ENCODE results near the gene PBX3.

The PBX3 gene

GRCh38 chr9:125747053-125747764 lies at the start of gene PBX3:
TSS of gene PBX3 (plus strand) at chr9:125747373.
- DNase-seq: peak; percentile 45

DNA sequence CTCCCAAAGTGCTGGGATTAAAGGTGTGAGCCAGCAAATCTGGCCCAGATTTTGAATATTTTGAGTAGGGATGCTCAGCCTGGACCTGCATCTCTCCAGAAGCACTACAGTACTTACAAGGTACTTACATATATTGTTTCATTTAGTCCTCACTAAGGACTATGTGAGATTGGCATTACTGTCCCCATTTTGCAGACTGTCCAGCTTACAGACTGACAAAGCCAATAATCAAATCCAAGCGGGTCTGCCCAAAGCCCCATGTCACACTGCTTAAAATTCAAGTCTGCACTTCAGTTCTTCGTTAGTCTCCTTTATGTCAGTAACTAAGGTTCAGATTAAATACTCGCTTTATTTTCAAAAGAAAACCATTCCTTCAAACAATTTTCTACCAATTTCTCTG lies 47.3 kb upstream of the PBX3 start:
- no peak for DNase-seq

DNA sequence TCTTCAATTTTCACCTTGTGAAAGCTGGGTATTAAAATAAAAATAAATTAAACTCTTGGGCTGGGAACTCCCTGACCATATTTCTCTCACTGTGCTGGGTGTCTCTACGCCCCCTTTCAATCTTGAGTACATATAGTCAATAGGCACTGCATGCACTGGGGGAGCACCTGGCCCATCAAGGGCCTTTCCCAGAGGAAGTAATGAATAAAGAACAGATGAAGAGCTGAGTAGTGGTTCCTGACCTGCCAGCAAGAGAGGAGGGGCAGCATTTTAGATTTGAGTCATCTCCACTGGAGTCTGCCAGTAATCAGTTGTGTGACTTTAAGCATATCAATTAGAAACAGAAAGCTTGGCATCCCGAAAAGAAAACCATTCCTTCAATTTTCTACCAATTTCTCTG lies 46.4 kb upstream of the PBX3 start:
- no peak for DNase-seq

GRCh38 chr9:125701351-125701750 lies 45.8 kb upstream of the PBX3 start:
- DNase-seq: no peak

DNA sequence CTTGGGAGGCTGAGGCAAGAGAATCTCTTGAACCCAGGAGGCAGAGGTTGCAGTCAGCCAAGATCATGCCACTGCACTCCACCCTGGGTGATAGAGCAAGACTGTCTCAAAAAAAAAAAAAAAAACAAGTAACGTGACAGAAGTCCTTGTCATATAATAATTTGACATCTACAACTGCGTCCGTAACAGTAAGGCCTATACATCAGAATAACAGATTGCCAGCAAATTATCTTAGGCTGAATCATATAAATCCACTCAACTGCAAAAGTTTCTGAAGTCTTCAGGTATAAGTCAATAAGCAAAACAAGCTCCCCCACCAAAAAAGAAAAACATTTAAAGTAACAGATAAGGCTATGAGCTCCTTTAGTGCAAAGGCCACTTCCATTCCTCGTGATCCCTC lies 43.5 kb upstream of the PBX3 start:
- no peak for DNase-seq

DNA sequence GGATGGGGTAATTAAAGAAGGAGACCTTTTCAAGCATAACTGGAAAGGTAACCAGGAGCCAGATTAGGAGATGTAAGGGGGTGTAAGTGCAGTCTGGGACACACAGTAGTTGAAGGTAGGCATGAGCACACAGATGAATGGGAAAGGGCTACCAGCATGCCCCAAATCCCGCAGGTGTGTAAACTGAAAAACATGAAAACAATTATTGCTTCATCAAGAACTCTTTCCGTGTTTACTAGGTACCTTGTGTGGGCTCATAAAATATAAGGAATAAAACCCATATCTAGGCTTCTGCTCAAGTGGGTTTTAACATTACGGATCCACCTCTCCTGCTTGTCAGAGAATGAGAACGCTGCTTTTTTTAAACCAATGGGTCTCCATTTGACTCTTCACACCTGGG lies 41.3 kb upstream of the PBX3 start:
- DNase-seq: no peak

DNA sequence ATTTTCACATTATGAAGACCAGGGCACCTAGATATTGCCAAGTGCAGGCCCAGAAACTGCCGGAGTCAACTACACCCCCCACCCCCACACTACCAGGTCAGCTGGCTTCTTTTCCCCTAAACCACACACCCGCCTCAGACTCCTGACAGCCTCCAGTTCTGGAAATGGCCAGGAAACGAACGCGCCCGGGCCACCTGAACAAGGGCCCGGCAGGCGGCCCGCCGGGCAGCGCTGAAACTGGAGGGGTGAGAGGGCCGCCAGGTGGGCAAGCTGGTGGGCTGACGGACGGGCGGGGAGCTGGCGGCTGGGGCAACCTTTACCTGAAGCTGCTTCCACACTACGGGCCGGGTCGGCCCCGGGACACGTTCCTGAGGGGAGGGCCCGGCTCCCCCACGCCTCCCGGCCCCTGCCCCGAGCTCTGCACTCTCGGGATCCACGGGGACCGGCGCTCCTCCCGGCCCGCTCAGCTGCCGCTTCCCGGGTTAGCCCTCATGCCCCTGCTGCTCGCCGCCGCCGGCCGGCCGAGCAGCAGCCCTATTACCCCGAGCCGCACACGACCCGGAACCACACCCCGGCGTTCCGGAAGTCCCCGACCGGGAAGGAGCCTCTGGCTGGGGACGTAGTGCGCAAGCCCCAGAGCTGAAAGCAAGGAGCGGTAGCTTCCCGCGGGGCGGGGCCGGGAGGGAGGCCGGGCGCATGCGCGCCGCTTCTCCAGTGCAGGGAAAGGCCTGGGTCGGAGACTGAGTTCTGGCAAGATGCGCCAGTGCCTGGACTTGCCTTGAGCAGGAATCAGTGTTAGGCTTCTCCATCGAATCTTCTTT lies 40.3 kb upstream of the PBX3 start, which contains the start of gene MAPKAP1:
MAPKAP1 (minus strand) TSS at position 558 of the 821 bp plus-strand sequence. CDS start 34,634 bp downstream, outside the sequence.
- peak; percentile 95 for DNase-seq

DNA sequence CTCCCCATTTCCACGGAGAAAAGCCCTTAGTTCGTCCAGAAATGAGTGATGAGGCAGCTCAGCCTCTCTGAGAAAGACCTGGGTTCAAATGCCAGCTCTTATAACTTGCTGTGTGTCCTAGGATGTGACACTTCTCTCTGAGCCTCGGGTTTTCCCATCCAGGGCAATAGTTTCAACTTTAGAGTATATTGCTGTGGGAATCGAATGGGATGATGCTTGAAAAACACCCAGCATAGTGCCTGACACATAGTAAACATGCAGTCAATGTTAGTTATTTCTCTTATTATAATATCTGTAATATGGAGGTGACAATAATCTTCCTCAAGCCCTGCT lies 39.7 kb upstream of the PBX3 start:
- no peak for DNase-seq

- no peak for DNase-seq
Measured at GRCh38 chr9:125726456-125727132, 20.6 kb upstream of the PBX3 start.

- no peak for DNase-seq
Measured at GRCh38 chr9:125730168-125730567, 17.0 kb upstream of the PBX3 start.

DNA sequence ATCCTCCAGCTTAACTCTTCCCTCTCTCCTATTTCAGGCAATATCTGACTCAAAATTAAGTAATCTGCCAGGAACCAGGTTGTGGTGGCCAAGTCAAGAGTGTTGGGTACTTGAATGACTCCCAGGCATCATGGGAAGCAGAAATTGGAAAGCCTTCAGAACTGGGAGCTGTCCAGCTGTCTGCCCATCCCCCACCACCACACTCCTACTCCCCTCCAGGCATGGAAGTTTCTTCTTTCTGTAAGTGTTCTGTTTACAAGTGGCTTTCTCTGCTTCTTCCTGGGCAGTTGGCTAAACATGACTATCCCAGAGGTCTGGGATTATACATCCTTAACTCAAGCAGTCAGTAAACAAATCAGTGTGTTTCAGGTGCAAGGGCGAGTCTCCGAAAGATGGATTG lies 14.6 kb upstream of the PBX3 start:
- DNase-seq: no peak

DNA sequence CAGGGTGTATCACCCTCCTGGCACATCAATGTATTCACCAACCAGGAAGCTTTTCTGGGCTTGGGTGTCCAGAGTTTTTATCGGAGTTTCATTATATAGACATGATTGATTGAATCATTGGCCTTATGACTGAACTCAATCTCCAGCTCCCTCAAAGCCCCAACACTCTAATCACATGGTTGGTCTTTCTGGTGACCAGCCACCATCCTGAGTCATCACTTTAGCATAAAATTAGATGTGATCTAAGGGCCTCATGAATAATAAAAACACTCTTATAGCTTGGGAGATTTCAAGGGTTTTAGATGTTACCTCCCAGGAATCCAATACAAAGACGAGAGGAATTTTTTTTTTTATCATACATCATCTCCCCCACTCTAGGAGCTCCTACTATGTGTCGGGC lies 7.7 kb upstream of the PBX3 start:
- no peak for DNase-seq

- DNase-seq: no peak
Measured at GRCh38 chr9:125742657-125743056, 4.5 kb upstream of the PBX3 start.

DNA sequence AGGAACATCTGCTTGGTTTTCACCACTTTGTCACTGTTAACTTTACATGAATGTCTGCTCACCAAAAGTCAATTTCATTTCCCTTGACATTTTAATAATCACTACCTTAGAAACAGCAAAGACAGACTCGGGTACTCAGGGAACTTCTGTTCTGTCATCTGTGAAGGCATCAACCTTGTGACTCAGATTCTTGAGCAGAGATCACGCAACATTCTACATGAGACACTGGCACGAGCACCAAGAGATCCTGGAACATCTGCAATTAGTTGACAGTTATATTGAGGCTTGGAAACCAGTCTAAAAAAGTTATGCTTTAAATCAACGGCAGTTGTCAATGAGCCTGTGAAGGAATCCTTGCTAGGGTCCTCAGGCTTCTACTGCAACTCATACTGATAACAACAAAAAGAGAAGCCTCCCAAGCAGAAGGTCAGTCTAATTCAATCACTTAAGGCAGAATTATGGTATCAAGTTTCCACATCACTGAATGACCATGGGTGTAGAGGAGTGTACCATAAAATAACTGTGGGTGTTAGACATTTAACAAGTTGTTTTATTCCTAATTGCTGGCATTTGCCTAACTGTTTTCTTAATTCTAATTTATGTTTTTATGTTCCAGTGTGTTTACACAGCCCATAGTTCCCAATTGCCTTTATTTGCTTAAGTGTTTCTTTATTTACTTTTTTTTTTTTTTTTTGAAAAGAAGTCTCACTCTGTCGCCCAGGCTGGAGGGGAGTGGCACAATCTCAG lies 3.3 kb upstream of the PBX3 start:
- no peak for DNase-seq

DNA sequence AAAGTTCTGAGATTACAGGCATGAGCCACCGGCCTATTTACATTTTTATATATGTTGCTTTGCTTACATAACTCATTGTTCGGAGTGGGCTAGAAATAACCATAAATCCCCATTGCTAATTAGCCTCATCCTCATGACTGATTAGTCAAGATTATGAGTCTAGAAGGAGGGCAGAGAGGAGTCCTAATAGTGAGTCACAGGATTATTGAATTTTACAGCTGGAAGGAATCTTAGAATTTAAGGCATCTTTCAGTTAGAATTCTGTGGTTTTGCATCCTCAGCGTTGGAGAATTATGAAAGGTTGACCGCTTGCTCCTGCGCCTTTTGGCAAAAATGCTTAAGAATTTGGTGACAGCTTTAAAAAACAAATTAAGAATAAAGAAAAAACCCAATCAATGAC lies 2.6 kb upstream of the PBX3 start:
- DNase-seq: no peak

DNA sequence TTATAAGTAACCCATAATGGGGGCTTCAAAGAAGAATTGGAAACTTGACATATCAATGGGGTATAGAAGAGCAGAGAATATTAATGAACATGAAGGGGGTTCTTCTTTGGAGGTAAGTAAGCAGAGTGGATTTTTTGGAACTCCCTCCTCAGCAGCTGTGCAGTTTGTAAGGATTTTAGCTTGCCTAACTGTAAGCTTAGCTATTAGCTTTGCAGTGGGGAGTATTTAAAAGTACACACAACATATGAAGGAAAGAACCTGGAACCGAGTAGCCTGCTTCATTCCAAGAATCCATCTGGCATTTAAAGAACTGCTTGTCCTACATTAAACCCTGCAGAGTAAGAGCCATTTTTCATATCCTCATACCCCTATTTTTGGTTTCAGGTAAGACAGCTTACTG lies 2.2 kb upstream of the PBX3 start:
- no peak for DNase-seq

GRCh38 chr9:125745682-125746016 lies 1.5 kb upstream of the PBX3 start:
- DNase-seq: no peak

DNA sequence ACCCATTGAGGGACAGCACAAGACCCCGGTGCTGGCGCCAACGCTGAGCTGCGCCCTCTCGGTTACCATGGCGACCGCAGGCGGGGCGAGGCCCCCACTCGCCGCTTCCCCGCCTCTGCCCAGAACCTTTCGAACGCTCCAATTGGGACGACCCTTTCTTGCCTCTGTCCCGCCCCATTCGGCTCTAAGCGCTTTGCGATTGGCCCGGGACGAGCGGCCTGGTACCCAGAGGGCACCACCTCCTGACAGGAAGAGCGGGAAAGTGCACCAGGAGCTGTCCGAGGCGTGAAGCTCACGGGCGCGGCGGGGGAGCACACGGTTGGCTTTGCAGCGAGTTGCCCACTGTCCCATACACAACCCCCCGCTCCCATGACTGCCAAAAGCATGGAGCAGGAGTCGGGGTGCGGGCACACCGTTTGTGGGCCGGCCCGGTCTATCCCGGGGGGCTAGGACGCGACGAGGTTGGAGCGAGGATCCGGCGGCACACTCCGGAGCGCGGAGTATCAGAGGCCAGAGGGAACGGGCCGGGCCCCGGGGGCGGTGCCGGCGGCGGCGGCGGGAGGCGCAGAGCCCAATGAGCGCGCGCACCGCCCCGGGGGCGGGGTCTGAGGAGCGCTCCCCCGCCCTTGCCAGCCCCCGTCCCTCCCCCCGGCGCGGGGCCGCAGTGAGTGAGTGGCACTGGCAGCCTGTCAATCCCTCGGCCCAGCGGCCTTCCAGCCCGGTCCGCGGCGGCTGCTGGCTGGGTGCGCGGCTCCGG lies 978 bp upstream of the PBX3 start:
- DNase-seq: peak; percentile 92

- DNase-seq: no peak
Measured at GRCh38 chr9:125746774-125747052, 460 bp upstream of the PBX3 start.

DNA sequence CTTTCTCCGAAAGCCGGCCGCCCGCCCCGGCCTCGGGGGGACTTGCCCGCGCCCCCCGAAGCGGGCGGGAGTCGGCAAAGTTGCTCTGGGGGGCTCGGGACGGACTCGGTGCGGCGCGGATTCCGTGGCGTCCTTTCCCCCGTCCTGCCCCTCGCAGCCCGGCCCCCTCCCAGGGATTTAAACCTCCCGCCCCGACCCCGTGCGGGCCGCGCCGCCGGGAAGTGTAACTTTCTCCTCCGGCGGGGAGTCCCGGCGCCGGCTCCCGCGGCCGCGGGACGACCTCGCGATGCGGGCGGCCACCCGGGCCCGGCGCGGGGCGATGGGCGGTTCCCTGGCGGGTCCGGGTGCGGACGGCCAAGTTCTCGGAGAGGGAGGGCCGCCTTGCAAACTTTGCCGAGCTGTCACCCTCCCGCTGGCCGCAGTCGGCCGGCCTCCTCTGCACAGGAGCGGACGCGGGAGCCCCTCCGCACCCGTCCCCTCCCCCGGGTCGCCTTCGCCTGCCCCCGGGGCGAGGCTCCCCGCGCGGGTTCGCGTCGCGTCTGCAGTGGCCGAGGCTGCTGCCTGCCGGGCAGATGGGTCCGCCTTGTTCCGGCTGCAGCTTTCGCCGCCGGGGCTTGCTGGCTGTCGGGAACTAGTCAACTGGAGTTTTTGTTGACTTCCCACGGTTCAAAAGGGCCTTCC lies 732 bp downstream of the PBX3 start:
- DNase-seq: no peak

DNA sequence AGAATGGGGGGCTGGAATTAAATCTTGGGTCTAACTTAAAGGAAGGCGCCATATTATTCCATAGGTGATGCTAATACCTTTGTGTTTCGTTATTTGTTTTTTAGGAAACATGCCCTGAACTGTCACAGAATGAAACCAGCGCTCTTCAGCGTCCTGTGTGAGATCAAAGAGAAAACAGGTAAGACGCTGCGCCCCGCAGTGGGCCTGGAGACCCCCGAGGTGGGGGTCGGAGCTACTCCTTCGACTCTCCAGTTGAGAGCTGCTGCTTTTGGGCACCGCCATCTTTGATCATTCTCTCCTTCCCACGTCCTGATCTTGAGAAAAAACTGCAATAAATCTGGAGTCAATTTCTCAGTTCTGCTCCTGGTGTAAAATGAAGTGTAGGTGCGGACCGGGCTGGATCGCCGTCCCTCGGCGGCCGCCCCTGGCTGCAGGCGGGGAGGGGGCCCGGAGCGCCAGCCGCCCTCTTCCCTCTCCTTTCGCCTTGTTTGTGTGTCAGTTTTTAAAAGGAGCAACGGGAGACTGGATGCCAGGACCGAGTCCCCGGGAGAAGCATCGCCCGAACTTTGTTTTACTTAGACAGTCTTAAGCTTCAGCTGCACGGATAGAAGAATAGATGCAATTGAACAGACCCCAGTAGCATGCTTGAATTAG lies 1.4 kb downstream of the PBX3 start:
- DNase-seq: no peak

All from NCI-H1092 (cell line).